HG03064 (cell line): ENCODE measurements around the gene FBXO33.
"Not testable (repeated sequence)": the region's sequence is repeated elsewhere in the genome, so short reads cannot be mapped to it uniquely, and the experiment has no call there.

Experiments
- ATAC-seq: cut with Tn5 transposase; IDR thresholded peaks from one replicate; pipeline ENCODE4 v1.9.1; 2021; ENCODE audit warnings: low read depth; ENCODE audit not compliant: unreplicated experiment

The FBXO33 gene

GRCh38 chr14:39376667-39377403, 55.4 kb downstream of the FBXO33 start:
- ATAC-seq: no peak

GRCh38 chr14:39374851-39375250, 57.4 kb downstream of the FBXO33 start:
- ATAC-seq: no peak

- ATAC-seq: no peak
Observed at GRCh38 chr14:39372656-39373055, 59.6 kb downstream of the FBXO33 start.

GRCh38 chr14:39370415-39370814, 61.8 kb downstream of the FBXO33 start:
- ATAC-seq: no peak

GRCh38 chr14:39369029-39369428, 63.2 kb downstream of the FBXO33 start:
- ATAC-seq: no peak

- ATAC-seq: no peak
Observed at GRCh38 chr14:39368261-39368959, 63.8 kb downstream of the FBXO33 start.

- no peak for ATAC-seq
Observed at GRCh38 chr14:39367387-39367751, 64.9 kb downstream of the FBXO33 start.

GRCh38 chr14:39366460-39367386, 65.5 kb downstream of the FBXO33 start:
- ATAC-seq: no peak

GRCh38 chr14:39365354-39365753, 66.9 kb downstream of the FBXO33 start:
- no peak for ATAC-seq

GRCh38 chr14:39364509-39364908, 67.7 kb downstream of the FBXO33 start:
- ATAC-seq: no peak

- not testable (repeated sequence) for ATAC-seq
Observed at GRCh38 chr14:39361556-39361955, 70.7 kb downstream of the FBXO33 start.

GRCh38 chr14:39360316-39360715, 71.9 kb downstream of the FBXO33 start:
- no peak for ATAC-seq

- not testable (repeated sequence) for ATAC-seq
Observed at GRCh38 chr14:39359069-39359468, 73.2 kb downstream of the FBXO33 start.

- no peak for ATAC-seq
Observed at GRCh38 chr14:39351708-39352107, 80.5 kb downstream of the FBXO33 start.

GRCh38 chr14:39350866-39351265, 81.4 kb downstream of the FBXO33 start:
- ATAC-seq: no peak
